ENCODE data around the gene CISD3. TPM values are rescaled to one million over a fixed set of nuclear protein-coding genes. Genes with fewer than 3 reads are reported as not detected.

The CISD3 gene
- total and polyA plus RNA-seq, 11 donors: 21.2 to 80.3 (median 65.1) TPM

DNA sequence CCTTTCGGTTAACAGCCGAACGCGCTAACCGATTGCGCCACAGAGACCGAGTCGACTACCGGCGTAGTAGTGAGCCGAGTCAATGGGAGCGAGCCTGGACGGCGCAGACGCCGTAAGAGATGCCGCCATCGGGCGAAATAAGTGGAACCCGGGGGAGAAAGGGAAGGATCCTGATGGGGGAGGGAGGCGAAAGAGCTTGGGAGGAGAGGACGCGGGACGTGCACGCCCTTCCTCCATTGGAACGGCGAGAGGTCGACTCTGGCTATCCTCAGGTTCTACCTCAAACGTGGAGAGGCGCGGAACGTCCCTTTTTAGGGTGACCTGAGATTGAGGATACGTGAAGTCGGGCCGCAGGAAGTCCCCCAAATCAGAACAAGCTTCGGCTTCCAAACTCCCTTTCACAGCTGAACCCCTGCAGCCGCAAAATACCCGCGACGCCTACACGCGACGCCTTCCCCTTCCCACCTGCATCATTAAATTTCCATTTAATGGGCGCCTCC is 21.7 kb downstream of the CISD3 start:
- Histone ChIP-seq H3K9me3 (no peaks in the 10 kb centered on the region), H3K4me3 (peak overlapping the region; percentile 30 to 99 (median 90)), H3K4me1 (peaks cover 0 to 67% (median 41%) of the 10 kb centered on the region in 12 donors), H3K27ac (peak overlapping the region in 11 of 12 donors; percentile 87 to 99 (median 97)), H3K27me3 (peaks cover 0 to 27% (median 0%) of the 10 kb centered on the region in 9 donors), H3K36me3 (peaks cover 0 to 32% (median 26%) of the 10 kb centered on the region in 9 donors)
- intact Hi-C loops (cut with DNase I): loop anchor here in 6 of 10 donors (1.0 to 5.0 kb wide), 7 partner anchors 21 to 400 kb away; partner anchors contain the start of genes PIP4K2B (in 5 of the 6), CISD3 (in 2 of the 6), LASP1 (in 1 of the 6) and PLXDC1 (in 1 of the 6)
- WGBS, 4 donors: 0 to 1% (median 0%) methylated on average over 44 of the region's 44 CpGs
- peak; percentile 25 to 58 (median 42) for ATAC-seq
- no peak for TF ChIP-seq POLR2A (IDR thresholded peaks at IDR 0.05)
- TF ChIP-seq, protein P1, sequence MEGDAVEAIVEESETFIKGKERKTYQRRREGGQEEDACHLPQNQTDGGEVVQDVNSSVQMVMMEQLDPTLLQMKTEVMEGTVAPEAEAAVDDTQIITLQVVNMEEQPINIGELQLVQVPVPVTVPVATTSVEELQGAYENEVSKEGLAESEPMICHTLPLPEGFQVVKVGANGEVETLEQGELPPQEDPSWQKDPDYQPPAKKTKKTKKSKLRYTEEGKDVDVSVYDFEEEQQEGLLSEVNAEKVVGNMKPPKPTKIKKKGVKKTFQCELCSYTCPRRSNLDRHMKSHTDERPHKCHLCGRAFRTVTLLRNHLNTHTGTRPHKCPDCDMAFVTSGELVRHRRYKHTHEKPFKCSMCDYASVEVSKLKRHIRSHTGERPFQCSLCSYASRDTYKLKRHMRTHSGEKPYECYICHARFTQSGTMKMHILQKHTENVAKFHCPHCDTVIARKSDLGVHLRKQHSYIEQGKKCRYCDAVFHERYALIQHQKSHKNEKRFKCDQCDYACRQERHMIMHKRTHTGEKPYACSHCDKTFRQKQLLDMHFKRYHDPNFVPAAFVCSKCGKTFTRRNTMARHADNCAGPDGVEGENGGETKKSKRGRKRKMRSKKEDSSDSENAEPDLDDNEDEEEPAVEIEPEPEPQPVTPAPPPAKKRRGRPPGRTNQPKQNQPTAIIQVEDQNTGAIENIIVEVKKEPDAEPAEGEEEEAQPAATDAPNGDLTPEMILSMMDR (IDR thresholded peaks at IDR 0.05): no peak
- peak; percentile 76 to 88 (median 84) for DNase-seq

GRCh38 chr17:38752308-38753070 is 22.3 kb downstream of the CISD3 start, which contains the start of gene PSMB3:
Gene PSMB3 (plus strand): TSS chr17:38752741. CDS start chr17:38752827, 86 bp downstream.
- Histone ChIP-seq H3K4me3 (peak within 1 kb of the TSS; percentile 61 to 99 (median 94)), H3K4me1 (peaks cover 0 to 61% (median 38%) of the 10 kb centered on the region in 12 donors), H3K36me3 (peaks cover 0 to 38% (median 33%) of the 10 kb centered on the region in 9 donors), H3K27ac (peak within 1 kb of the TSS; percentile 37 to 99 (median 96)), H3K27me3 (peaks cover 0 to 23% (median 0%) of the 10 kb centered on the region in 9 donors), H3K9me3 (no peaks in the 10 kb centered on the region)
- TF ChIP-seq, protein P1 (IDR thresholded peaks at IDR 0.05): no peak
- TF ChIP-seq POLR2A (IDR thresholded peaks at IDR 0.05): peak in 1 of 2 donors; percentile 51
- peak; percentile 96 to 99 (median 98) for DNase-seq
- WGBS, 4 donors: 0 to 1% (median 0%) methylated on average over 36 to 44 of the region's 44 CpGs
- peak; percentile 76 to 93 (median 88) for ATAC-seq
- intact Hi-C loops (cut with DNase I): loop anchor here in 6 of 10 donors (1.0 to 5.0 kb wide), 7 partner anchors 22 to 400 kb away; partner anchors contain the start of genes PIP4K2B (in 5 of the 6), CISD3 (in 2 of the 6), LASP1 (in 1 of the 6) and PLXDC1 (in 1 of the 6)

DNA sequence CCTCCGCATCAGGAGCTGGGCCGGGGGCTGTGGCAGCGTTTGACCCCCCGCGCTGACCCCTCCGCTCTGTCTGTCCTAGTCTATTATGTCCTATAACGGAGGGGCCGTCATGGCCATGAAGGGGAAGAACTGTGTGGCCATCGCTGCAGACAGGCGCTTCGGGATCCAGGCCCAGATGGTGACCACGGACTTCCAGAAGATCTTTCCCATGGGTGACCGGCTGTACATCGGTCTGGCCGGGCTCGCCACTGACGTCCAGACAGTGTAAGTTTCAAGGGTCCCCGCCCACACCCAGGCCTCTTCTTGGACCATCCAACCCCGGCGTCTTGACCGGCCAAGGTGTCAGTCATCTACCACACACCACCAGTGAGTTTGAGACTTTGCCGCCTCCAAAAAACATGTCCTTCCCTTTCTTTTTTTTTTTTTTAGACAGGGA is 22.9 kb downstream of the CISD3 start:
- peak overlapping the region; percentile 37 to 99 (median 92) for H3K27ac ChIP-seq
- TF ChIP-seq, protein P1 (IDR thresholded peaks at IDR 0.05): no peak
- TF ChIP-seq POLR2A (IDR thresholded peaks at IDR 0.05): no peak
- H3K36me3 ChIP-seq: peaks cover 0 to 44% (median 39%) of the 10 kb centered on the region in 9 donors
- intact Hi-C loops (cut with DNase I): loop anchor here in 5 of 10 donors (2.0 to 5.0 kb wide), 6 partner anchors 22 to 399 kb away; partner anchors contain the start of genes PIP4K2B (in 5 of the 5), CISD3 (in 1 of the 5), LASP1 (in 1 of the 5) and PLXDC1 (in 1 of the 5)
- peaks cover 0 to 58% (median 38%) of the 10 kb centered on the region in 12 donors for H3K4me1 ChIP-seq
- H3K9me3 ChIP-seq: no peaks in the 10 kb centered on the region
- DNase-seq (no peak), ATAC-seq (no peak)
- peak overlapping the region; percentile 61 to 99 (median 94) for H3K4me3 ChIP-seq
- 7 to 23% (median 9%) methylated on average over 8 to 22 of the region's 22 CpGs for WGBS, 4 donors
- H3K27me3 ChIP-seq: peaks cover 0 to 19% (median 0%) of the 10 kb centered on the region in 9 donors

Measured in heart left ventricle (tissue), 16 donors.